GM12874 (cell line): ENCODE results near the gene ARNT2.

Experiments
- TF ChIP-seq, protein P1 (sequence below): IDR thresholded peaks from 2 replicates; pipeline ENCODE4 v1.5.1; 2011; ENCODE audit warnings: low read depth, mild to moderate bottlenecking, control low read depth, low read length, moderate library complexity; ENCODE audit not compliant: insufficient read depth

ARNT2 gene

DNA sequence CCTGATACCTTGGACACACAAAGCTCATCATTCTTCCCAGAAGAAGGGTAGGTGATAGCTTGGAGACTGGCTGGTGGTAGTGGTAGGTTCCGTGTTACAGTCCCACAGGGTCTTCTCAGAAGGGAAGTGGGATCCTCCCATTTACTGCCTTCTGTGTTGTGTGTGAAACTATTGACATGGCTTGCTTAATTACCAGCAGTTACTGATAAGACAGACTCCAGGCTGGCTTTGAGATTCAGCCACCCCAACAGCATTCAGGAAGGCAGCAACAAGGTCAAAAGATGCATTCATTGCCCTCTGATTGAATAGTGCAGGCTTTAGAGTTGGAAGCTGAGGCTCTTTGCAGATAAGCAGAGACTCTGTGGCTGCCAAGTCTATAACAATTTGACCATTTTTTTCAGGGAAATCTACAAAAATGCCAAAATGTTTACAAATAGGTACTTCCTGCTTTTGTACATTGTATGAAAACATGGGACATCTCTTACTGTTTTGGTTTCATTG, 7.7 kb downstream of the ARNT2 start:
- TF ChIP-seq, protein P1, sequence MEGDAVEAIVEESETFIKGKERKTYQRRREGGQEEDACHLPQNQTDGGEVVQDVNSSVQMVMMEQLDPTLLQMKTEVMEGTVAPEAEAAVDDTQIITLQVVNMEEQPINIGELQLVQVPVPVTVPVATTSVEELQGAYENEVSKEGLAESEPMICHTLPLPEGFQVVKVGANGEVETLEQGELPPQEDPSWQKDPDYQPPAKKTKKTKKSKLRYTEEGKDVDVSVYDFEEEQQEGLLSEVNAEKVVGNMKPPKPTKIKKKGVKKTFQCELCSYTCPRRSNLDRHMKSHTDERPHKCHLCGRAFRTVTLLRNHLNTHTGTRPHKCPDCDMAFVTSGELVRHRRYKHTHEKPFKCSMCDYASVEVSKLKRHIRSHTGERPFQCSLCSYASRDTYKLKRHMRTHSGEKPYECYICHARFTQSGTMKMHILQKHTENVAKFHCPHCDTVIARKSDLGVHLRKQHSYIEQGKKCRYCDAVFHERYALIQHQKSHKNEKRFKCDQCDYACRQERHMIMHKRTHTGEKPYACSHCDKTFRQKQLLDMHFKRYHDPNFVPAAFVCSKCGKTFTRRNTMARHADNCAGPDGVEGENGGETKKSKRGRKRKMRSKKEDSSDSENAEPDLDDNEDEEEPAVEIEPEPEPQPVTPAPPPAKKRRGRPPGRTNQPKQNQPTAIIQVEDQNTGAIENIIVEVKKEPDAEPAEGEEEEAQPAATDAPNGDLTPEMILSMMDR = no peak

DNA sequence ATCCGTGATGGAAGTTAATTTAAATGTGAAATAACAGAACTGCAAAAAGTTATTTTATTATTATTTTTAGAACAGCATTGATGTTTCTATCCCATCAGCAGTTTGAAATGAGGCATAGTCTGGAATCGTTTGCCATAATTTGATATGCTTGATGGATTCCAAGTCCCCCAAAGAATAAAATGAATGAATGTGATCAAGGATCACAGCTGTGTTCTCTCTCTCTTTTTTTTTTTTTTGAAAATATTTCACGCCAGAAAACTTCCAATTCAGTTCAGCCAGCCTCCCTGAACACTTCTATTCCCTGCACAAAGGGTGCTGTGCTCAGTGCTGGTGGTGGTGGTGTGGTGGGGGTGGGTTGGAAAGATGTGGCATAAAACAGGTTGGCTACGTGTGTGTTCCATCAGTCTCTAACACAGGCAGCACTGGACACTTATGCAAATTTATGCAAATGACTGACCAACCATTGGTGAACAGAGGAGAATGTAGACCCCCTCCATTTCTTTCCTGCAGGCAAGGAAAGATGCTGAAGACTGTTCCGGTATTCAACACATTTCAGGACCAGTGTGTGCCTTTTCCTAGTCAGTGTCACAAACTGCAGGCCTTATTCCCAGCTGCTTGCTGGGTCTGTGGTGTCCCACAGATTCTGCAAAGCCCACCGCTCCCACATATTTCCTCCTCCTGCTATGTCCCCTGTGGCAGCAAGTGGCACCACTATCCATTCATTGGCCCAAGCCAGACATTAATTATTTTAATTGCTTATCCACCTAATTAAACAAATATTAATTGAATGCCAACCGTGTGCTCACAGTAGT, 10.6 kb downstream of the ARNT2 start:
- TF ChIP-seq, protein P1 = no peak

DNA sequence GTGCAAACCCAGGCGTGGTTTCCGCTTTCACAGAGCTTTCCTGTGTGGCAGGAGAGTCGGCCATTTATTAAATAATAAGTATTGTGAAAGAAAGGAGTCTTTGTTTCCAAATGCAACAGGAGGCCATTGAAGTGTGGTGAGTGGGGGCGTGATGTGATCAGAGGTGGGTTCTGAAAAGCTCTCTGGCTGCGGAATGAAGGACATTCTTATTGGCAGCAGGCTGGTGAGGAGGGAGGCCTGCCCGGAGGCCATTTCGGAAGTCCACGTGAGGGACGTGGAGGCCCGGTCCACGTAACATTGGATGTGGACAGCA, 11.1 kb downstream of the ARNT2 start:
- TF ChIP-seq, protein P1 = no peak

DNA sequence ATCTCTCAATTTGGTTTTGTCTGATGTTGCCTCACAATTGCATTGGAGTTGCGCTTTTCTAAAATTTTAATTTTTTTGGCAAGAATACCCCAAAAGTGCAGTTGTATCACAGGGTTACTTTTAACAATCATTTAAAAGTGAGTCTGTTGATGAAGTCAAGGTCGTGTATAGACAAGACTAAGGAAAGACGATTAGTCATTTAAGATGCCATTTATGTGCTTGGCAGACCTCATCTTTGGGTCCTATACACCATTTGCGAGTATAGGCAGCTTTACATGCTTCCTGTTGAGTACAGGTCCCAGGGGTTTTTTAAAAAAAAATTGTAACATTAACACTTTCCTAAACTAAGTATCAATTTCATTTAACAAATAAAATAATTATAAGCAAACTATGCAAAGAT, 12.5 kb downstream of the ARNT2 start:
- TF ChIP-seq, protein P1 = no peak

DNA sequence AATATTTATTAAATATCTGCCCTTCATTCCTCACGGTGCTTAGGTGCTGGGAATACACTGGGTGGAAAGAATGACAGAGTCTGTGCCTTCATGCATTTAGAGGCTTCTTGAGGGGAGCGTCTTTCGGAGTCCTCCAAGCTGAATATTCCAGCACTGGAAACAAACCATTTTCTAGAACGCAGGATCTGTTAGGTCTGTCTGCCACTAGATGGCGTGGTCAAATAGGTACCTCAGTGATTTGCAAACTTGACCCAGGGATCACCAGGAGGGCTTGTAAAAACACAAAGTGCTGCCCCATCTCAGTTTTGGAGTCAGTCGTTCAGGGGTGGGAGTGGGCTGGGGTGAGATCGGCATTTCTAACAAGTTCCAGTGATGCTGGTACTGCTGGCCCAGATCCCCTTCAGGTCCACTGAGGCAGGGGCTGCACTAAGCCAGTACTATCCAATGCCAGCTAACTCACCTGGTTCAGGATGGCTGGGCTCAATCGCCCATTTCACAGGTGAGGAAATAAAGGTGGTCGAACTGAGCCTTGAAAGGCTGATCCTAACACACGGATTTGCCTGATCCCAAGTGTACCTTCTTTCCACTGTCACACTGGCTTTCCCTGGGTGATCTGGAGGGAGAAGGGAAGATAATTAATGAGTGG, 14.8 kb downstream of the ARNT2 start:
- TF ChIP-seq, protein P1 = peak; percentile 66; the same call in 1 of the 2 replicates

DNA sequence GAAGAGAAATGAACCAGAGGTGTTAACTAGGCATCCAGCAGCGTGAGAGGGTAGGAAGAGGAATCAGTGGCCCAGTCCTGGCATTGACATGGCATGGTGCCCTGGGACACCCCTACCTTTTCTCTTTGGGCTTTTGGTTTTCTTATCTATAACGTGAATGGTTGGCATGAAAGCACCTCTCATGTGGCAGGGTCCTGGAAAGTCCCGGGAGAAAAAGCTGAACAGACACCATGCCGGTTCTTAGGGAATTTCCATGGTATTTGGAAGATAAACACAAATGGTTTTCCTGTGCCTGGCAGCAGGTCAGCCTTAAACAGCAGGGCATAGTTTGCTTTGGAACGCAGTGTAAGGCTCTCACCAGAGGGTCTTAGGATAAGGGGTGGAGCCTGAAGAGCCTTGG, 15.4 kb downstream of the ARNT2 start:
- TF ChIP-seq, protein P1 = no peak

DNA sequence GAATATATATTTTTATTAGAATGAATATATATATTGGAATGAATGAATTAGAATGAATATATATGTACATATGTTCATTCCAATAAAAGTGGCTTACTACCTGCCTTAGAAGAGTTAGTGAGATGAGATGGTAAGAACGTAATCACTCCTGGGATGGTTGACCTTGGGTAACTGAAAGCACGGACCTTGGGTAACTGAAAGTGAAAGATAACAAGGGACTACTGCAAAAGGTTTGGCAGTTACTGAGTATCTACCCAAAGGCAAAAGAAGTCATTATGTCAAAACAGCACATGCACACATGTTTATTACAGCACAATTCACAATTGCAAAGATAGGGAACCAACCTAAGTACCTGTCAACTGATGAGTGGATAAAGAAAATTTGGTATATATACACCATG, 16.5 kb downstream of the ARNT2 start:
- TF ChIP-seq, protein P1 = no peak
